Breast epithelium (tissue), 4 donors: ENCODE data around the gene ABHD2. TPM values are rescaled to one million over a fixed set of nuclear protein-coding genes. Genes with fewer than 3 reads are reported as not detected.
A peak's percentile ranks its signal among the peaks of the same experiment; 100 is the strongest.

Experiments used
- DNase-seq, 2 donors: peaks; one replicate each; pipeline ENCODE4 v3.0.0-alpha.2; 2019; ENCODE audit warnings: low spot score in 2 of 2
- H3K27ac ChIP-seq, 2 donors: fragments of 200-600 bp; sonication (generic) in 1 of 2; one replicate each; pipeline ENCODE4 v1.5.1; 2016 to 2019; ENCODE audit warnings: mild to moderate bottlenecking in 1 of 2
- H3K27me3 ChIP-seq, 2 donors: fragments of 200-600 bp; sonication (generic) in 1 of 2; one replicate each; pipeline versions ENCODE4 v1.5.1 to v1.6.0; 2017 to 2019; ENCODE audit warnings: control low read depth in 1 of 2, mild to moderate bottlenecking in 1 of 2
- H3K36me3 ChIP-seq: fragments of 200-600 bp; one replicate; pipeline ENCODE4 v1.5.1; 2019
- H3K4me1 ChIP-seq, 2 donors: fragments of 200-600 bp; sonication (generic); one replicate each; pipeline ENCODE4 v1.5.1; 2016 to 2019; ENCODE audit warnings: control low read depth in 1 of 2
- H3K4me3 ChIP-seq, 3 donors: fragments of 200-600 bp; sonication (generic); 1 replicate in 2 of 3; 2 replicates in 1 of 3; pipeline ENCODE4 v1.5.1; 2016 to 2019; ENCODE audit warnings: mild to moderate bottlenecking in 3 of 3, moderate library complexity in 2 of 3
- H3K9me3 ChIP-seq, 2 donors: fragments of 200-600 bp; sonication (generic) in 1 of 2; one replicate each; pipeline ENCODE4 v1.5.1; 2016 to 2019; ENCODE audit warnings: control low read depth in 1 of 2
- POLR2A ChIP-seq: fragments of 450-650 bp; IDR thresholded peaks from one replicate; pipeline ENCODE4 v1.6.1; 2016; ENCODE audit warnings: antibody characterized with exemption, mild to moderate bottlenecking, moderate library complexity
- POLR2AphosphoS5 ChIP-seq, 3 donors: sonication (generic); formaldehyde crosslinking; IDR thresholded peaks; one replicate each; pipeline ENCODE4 v1.6.1; 2017; ENCODE audit warnings: antibody characterized with exemption in 3 of 3
- intact Hi-C: fragments of 100-400 bp; cut with DNase I; formaldehyde crosslinking; loops from one replicate; pipeline ENCODE4 v1.15.1; 2023; ENCODE audit warnings: low total_unique reads
- total RNA-seq, 3 donors: library from RNA; depleted of rRNA; stranded (reverse); fragments of >200 nt; gene quantifications; one replicate each; pipeline ENCODE4 v1.1.0, GENCODE V29; 2016
- TF ChIP-seq, protein P1 (sequence below), 3 donors: fragments of 450-650 bp; IDR thresholded peaks; one replicate each; pipeline ENCODE4 v1.5.1; 2016 to 2017; ENCODE audit warnings: antibody characterized with exemption in 3 of 3, mild to moderate bottlenecking in 3 of 3, moderate library complexity in 3 of 3

Gene ABHD2
- total RNA-seq, 3 donors from 2014 or later = 76.7 to 91.2 (median 80.3) TPM

DNA sequence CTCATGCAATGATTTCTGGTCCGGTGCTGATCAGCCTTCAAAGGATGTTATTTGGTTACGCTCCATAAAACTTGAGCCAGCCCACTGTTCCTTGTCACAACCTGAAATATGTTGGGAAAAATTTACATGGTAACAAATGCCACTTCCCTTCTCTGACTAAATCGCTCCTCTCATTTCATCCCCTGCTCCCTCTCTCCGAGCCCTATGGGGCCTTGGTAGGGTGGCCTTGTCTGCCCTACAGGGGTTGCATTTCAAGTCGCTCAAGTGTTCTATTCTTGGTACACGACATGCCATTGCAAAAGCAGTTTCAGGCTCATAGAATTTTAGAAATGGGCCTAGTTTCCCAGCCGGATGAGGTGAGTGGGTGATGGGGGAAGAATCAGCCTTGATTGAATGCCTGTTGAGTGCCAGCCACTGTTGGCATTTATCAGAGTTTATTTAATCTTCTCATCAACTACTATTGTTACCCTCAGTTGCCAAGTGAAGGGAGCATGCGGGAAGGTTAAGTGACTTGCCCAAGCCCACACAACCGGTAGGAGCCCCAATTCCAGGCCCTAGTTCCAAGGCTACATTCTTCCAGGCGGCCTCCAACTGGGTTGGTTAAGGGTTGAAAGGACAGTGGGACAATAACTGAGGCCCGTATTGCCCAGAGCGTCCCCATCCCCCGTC, 961 bp upstream of the ABHD2 start:
- Histone ChIP-seq H3K9me3 (no peaks in the 10 kb centered on the region), H3K27me3 (no peaks in the 10 kb centered on the region), H3K27ac (peak overlapping the region; percentile 89 to 91), H3K4me1 (peaks cover 0 to 3% of the 10 kb centered on the region in 2 donors), H3K36me3 (no peaks in the 10 kb centered on the region), H3K4me3 (peak overlapping the region; percentile 71 to 97 (median 80))
- DNase-seq = no peak
- intact Hi-C loops = no loop called here
- TF ChIP-seq POLR2AphosphoS5 (IDR thresholded peaks at IDR 0.05) (no peak), POLR2A (no peak)
- TF ChIP-seq, protein P1, sequence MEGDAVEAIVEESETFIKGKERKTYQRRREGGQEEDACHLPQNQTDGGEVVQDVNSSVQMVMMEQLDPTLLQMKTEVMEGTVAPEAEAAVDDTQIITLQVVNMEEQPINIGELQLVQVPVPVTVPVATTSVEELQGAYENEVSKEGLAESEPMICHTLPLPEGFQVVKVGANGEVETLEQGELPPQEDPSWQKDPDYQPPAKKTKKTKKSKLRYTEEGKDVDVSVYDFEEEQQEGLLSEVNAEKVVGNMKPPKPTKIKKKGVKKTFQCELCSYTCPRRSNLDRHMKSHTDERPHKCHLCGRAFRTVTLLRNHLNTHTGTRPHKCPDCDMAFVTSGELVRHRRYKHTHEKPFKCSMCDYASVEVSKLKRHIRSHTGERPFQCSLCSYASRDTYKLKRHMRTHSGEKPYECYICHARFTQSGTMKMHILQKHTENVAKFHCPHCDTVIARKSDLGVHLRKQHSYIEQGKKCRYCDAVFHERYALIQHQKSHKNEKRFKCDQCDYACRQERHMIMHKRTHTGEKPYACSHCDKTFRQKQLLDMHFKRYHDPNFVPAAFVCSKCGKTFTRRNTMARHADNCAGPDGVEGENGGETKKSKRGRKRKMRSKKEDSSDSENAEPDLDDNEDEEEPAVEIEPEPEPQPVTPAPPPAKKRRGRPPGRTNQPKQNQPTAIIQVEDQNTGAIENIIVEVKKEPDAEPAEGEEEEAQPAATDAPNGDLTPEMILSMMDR (IDR thresholded peaks at IDR 0.05) = no peak

DNA sequence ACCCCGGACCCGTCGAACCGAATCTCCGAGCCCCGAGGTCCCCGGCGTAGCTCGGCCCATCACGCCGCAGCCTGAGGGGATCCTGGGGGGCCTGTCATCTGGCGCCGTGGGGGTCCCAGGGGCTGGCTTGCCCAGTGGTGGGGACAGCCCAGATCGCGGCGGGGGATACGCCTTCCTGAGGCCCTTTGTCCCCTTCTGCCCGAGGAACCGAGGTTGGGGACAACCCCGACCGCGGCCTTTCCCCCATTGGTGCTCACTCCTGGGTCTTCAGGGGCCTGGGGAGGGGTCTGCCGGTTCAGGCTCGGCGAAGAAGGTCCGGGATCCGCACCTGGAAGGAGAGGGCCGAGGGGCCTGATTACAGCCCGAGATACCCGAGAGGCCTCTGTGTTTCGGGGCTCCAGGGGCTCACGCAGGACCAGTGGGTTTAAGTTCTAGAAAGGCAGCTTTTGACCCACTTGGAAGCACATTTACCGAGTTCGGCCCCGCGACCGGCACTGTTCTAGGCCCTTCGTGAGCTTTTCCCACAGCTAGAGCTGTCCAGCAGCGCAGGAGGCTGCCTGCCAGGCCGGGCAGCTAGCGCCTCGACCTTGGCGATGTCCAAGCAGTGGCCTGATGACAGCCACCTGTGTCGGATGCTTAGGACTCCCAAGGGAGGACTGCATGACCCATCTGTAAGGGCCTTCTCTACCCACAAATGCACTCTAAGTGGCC, 504 bp downstream of the ABHD2 start:
- H3K36me3 ChIP-seq = no peaks in the 10 kb centered on the region
- peak in 1 of 2 donors; percentile 52 for DNase-seq
- intact Hi-C loops = no loop called here
- H3K4me3 ChIP-seq = peak overlapping the region; percentile 71 to 97 (median 80)
- peak overlapping the region; percentile 89 to 93 for H3K27ac ChIP-seq
- H3K4me1 ChIP-seq = peaks cover 0 to 3% of the 10 kb centered on the region in 2 donors
- no peaks in the 10 kb centered on the region for H3K27me3 ChIP-seq
- TF ChIP-seq POLR2AphosphoS5 (IDR thresholded peaks at IDR 0.05) (no peak), POLR2A (no peak)
- TF ChIP-seq, protein P1 (IDR thresholded peaks at IDR 0.05) = no peak
- no peaks in the 10 kb centered on the region for H3K9me3 ChIP-seq

DNA sequence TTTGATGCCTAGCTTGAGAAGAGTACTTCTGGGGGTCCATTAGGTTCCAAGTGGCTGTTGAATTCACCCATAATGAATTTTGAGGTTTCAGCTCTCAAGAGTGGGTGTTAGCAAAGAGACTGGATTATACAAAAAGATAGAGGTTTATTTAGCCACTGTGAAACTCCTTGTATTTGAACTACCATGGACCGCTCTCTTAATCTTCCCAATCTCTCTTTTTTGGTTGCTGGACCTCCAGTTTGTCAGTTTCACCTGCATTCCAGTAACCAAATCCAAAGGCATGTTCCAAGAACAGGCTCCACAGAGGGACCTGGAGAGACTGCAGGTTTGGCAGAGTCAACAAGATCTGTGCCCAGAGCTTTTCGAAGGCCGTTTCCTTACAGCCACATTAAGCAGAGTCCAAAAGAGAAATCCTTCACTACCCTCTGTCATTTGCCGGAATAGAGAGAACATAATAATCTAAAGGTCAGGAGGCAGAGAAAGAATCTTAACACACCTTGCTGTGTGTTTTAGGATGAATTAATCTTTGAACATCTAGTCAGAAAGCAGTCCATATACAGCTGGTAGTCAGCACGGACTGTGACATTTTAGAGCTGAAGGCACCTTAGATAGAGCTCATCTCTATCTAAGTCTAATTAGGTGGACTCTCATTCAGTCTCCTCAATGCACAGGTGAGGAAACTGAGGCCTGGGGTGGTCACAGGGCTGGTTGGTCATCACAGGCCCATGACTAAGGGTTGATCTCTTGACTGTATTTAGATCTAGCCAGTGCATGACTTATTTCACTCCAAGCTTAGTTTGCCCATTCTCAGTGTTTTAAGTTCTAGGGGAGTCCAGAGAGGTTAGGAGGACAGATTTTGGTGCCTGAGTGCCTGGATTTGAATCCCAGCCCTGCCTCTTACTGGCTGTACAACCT, 1.3 kb downstream of the ABHD2 start:
- Histone ChIP-seq H3K27ac (peak overlapping the region; percentile 89 to 93), H3K4me3 (peak overlapping the region; percentile 71 to 97 (median 80)), H3K9me3 (no peaks in the 10 kb centered on the region), H3K36me3 (no peaks in the 10 kb centered on the region), H3K4me1 (peaks cover 0 to 3% of the 10 kb centered on the region in 2 donors), H3K27me3 (no peaks in the 10 kb centered on the region)
- intact Hi-C loops = no loop called here
- TF ChIP-seq POLR2AphosphoS5 (IDR thresholded peaks at IDR 0.05) = no peak
- TF ChIP-seq POLR2A = no peak
- DNase-seq = no peak

DNA sequence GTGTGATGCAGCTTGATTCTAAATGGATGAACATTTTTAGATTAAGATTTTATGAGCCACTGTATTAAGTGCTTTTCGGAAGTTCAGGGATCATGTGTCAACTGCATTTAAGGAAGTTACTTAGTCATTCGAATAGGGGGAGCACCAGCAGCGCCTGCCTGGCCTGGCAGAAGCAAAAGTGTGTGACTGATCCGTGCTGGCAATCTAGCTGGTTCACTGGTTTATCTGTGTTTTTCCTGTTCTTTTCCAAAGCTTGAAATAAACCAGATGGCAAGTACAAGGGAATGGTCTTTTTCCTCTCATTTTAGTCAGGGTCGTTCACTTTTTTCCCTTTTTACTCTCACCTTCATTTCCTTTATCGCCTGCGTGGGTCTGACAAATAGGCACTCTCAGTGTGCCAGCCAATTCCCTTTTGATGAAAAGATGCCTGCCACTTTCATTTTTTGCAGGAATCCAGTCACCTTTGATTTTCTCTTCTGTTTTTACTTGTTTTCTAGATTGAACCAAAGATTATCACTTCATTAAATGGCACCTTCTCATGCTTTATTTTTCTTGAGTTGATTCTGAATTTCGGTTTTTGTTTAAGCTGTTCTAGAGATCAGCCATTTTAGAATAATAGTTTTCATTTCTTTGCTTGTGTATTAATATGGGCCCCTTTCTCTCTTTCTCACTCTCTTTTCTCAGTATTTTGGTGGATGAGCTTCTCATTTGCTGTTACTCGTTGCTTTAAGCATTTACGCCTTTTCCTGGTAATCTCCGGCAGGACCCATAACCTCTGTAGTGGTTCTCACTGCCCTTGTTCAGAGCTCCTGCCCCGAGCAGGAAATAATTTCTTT, 2.8 kb downstream of the ABHD2 start:
- H3K27me3 ChIP-seq = no peaks in the 10 kb centered on the region
- peak overlapping the region; percentile 11 to 21 (median 19) for H3K4me3 ChIP-seq
- H3K27ac ChIP-seq = peak overlapping the region; percentile 89 to 93
- intact Hi-C loops = no loop called here
- peaks cover 0 to 3% of the 10 kb centered on the region in 2 donors for H3K4me1 ChIP-seq
- no peaks in the 10 kb centered on the region for H3K36me3 ChIP-seq
- TF ChIP-seq POLR2A = no peak
- TF ChIP-seq POLR2AphosphoS5 (IDR thresholded peaks at IDR 0.05) = peak in 1 of 3 donors; percentile 14
- peak in 1 of 2 donors; percentile 51 for DNase-seq
- no peaks in the 10 kb centered on the region for H3K9me3 ChIP-seq

DNA sequence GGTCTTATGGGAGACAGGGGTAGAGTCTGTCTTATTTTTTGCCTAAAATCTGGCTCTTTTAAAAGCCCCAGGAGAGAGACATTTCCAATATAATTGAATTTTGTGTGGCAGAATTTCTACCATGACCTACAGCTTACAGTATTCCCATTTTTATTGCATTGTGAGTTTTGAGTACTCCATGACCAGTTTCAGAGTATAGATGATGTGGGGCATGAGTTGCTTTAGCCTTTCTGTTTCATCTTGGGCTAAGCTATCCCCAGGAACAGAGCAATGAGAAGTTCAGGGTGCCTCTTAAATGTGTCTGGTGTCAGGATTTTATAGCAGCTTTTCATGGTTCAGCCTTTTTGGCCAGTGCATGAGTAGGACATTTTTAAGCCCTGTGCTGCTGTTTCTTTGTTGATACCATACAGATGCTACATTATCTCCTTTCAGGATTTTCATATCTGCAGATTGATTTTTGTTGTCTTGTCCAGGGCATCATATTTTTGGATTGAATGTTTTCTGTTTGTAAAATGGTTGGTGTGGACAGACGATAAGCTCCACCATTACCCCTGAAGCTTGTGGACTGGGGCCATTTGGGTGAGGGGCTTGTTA, 3.5 kb downstream of the ABHD2 start:
- Histone ChIP-seq H3K4me1 (peaks cover 0 to 3% of the 10 kb centered on the region in 2 donors), H3K36me3 (no peaks in the 10 kb centered on the region), H3K27ac (peak overlapping the region; percentile 13 to 89), H3K4me3 (peak overlapping the region; percentile 11 to 21 (median 19)), H3K9me3 (no peaks in the 10 kb centered on the region), H3K27me3 (no peaks in the 10 kb centered on the region)
- DNase-seq = no peak
- no peak for TF ChIP-seq POLR2A
- TF ChIP-seq, protein P1 (IDR thresholded peaks at IDR 0.05) = no peak
- intact Hi-C loops = no loop called here
